GM18519 (cell line): ENCODE data around the gene POTEH.
"Not testable (repeated sequence)": the region's sequence is repeated elsewhere in the genome, so short reads cannot be mapped to it uniquely, and the experiment has no call there.

Experiments used
- ATAC-seq: cut with Tn5 transposase; IDR thresholded peaks from one replicate; pipeline ENCODE4 v1.9.1; 2021; ENCODE audit warnings: mild to moderate bottlenecking, moderate library complexity; ENCODE audit not compliant: unreplicated experiment, low FRiP score

POTEH gene

GRCh38 chr22:15731023-15731422 lies 41.2 kb downstream of the POTEH start:
- ATAC-seq: not testable (repeated sequence)

DNA sequence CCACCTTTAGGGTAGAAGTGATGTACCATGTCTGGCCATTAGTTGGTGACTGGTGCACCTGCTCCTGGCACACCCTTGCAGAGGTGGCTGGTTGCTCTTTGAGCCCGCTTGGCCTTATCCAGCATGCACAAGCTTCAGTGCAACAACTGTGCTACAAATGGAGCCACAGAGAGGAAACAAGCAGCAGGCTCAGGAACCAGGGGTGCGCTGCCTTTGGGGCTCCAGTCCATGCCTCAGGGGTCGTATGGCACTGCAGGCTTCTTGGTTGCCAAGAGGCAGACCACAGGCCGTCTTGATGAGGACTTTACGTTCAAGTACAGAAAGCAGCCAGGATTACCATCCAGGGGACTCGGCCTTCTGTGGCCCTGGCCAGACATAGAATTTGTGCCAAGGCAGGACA lies 44.6 kb downstream of the POTEH start:
- ATAC-seq: not testable (repeated sequence)

DNA sequence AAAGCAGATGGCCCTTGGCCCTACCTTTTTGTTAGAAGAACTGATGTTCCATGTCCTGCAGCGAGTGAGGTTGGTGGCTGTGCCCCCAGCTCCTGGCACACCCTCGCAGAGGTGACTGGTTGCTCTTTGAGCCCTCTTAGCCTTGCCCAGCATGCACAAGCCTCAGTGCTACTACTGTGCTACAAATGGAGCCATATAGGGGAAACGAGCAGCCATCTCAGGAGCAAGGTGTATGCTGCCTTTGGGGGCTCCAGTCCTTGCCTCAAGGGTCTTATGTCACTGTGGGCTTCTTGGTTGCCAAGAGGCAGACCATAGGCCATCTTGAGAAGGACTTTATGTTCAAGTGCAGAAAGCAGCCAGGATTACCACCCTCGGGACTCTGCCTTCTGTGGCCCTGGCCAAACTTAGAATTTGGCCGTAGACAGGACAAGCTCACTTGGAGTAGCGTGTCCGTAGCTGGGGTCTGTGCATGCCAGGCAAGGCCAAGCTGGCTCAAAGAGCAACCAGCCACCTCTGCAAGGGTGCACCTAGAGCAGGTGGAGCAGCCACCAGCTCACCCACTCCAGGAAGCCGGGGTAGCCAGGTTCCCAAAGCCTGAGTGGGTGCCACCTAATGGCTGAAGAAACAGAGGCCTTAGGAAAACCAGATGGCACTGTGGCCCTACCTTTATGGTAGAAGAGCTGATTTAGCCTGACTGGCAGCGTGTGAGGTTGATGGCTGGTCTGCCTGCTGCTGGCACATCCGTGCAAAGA lies 48.5 kb downstream of the POTEH start:
- ATAC-seq: not testable (repeated sequence)

DNA sequence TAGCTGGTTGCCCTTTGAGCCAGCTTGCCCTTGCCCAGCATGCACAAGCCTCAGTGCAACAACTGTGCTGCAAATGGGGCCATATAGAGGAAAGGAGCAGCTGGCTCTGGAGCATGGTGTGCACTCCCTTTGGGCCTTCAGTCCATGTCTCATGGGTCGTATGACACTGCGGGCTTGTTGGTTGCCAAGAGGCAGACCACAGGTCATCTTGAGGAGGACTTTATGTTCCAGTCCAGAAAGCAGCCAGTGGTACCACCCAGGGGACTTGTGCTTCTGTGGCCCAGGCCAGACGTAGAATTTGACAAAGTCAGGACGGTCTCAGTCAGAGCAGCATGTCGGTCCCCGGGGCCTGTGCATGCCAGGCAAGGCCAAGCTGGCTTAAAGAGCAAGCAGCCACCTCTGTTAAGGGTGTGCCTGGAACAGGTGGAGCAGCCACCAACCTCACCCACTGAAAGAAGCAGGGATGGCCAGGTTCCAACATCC lies 49.1 kb downstream of the POTEH start:
- not testable (repeated sequence) for ATAC-seq

DNA sequence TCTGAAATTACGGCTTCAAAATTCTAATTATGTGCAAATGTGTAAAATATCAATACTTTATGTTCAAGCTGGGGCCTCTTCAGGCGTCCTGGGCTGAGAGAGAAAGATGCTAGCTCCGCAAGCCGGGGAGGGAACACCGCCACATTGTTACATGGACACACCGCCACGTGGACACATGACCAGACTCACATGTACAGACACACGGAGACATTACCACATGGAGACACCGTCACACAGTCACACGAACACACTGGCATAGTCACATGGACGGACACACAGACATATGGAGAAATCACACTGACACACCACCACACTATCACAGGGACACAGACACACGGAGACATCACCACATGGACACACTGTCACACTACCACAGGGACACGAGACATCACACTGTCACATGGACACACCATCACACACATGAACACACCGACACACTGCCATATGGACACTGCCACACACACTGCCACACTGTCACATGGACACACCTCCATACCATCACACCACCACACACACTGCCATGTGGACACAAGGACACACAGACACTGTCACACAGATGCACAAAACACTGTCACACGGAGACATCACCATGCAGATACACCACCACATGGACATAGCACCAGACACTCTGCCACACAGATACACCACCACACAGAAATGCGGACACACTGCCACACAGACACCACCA lies 58.0 kb downstream of the POTEH start:
- ATAC-seq: not testable (repeated sequence)

DNA sequence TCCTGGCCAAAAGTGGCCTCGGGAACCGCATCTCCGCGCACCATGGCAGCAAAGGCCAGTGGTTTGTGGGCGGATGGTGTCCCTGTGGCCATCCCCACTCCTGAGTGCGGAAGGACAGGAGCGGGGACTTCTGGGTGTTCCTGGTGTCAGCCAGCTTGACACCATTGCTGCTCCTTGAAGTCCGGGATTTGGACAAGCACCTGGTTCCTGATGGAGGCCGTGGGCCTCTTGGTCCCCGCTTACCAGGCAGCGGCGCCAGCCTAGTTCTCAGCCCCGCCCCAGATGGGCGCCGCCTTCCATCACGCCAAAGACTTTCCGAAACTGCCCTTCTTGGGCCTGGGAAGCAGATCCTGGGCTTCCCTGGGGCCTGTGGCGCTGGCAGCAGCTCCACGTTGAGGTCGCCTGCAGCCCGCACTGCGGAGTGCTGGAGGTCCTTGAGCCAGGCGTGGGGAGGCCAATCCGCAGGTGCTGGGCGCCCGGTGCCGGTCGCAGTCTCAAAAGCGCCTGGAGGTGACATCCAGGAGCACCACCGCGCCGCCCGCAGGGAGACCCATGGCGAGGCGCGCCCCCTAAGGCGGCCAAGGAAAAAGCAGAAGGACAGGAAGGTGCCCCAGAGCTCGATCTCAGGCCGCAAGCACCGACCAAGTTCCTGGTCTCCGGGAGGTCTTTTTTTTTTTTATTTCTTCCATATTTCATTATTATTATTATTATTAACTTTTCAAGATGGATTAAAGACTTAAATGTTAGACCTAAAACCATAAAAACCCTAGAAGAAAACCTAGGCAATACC lies 59.5 kb downstream of the POTEH start:
- ATAC-seq: not testable (repeated sequence)

DNA sequence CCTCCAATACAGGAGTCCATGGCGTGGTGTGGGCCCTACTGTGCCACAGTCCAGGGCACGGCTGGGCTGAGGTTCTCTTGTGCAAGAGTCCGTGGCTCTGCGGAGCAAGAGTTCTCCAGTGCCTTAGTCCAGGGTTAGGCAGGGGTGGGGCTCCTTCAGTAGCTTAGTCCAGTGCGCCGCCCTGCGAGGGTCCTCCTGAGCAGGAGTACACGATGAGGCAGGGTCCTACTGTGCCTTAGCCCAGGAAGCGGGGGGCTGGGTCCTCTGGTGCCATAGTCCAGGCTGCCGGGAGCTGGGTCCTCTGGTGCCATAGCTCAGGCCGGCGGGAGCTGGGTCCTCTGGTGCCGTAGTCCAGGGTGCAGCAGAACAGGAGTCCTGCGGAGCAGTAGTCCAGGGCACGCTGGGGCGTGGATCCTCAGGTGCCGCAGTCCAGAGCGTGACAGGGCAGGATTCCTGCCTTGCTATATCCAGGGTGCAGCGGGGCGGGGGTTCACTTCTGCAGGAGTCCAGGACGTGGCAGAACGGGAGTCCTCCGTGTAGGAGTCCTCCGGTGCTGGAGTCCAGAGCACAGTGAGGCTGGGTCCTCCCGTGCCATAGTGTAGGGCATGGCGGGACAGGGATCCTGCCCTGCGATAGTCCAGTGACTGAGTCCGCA lies 69.7 kb downstream of the POTEH start:
- ATAC-seq: not testable (repeated sequence)

- ATAC-seq: not testable (repeated sequence)
Observed at GRCh38 chr22:15760388-15761150, 70.7 kb downstream of the POTEH start.

- not testable (repeated sequence) for ATAC-seq
Observed at GRCh38 chr22:15761151-15761777, 71.4 kb downstream of the POTEH start.

DNA sequence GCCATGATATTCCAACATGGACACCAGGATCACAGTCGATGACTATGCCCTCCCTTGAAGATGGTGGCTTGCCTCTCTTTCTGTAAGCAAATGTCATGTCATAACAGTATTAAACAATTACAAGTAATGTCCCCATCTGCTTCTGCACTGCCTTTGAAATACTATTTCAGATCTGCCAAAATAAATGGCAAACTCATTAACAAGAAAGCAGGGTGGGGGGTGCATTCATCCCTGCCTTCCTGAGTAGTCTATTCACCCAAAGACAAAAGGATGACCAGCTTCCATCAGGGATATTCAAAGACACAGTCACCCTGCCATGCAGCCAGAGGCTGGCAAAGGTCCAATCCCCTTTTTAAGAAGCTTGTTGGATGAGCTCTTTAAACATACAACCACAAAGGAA lies 73.7 kb downstream of the POTEH start:
- not testable (repeated sequence) for ATAC-seq
